HG03520 (cell line): ENCODE measurements around the gene TFEC.
A peak's percentile ranks its signal among the peaks of the same experiment; 100 is the strongest.
"Not testable (repeated sequence)": the region's sequence is repeated elsewhere in the genome, so short reads cannot be mapped to it uniquely, and the experiment has no call there.

Experiments used
- ATAC-seq: cut with Tn5 transposase; IDR thresholded peaks from one replicate; pipeline ENCODE4 v1.9.1; 2021; ENCODE audit warnings: mild to moderate bottlenecking, moderate library complexity; ENCODE audit not compliant: unreplicated experiment

Gene TFEC, protein sequence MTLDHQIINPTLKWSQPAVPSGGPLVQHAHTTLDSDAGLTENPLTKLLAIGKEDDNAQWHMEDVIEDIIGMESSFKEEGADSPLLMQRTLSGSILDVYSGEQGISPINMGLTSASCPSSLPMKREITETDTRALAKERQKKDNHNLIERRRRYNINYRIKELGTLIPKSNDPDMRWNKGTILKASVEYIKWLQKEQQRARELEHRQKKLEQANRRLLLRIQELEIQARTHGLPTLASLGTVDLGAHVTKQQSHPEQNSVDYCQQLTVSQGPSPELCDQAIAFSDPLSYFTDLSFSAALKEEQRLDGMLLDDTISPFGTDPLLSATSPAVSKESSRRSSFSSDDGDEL

DNA sequence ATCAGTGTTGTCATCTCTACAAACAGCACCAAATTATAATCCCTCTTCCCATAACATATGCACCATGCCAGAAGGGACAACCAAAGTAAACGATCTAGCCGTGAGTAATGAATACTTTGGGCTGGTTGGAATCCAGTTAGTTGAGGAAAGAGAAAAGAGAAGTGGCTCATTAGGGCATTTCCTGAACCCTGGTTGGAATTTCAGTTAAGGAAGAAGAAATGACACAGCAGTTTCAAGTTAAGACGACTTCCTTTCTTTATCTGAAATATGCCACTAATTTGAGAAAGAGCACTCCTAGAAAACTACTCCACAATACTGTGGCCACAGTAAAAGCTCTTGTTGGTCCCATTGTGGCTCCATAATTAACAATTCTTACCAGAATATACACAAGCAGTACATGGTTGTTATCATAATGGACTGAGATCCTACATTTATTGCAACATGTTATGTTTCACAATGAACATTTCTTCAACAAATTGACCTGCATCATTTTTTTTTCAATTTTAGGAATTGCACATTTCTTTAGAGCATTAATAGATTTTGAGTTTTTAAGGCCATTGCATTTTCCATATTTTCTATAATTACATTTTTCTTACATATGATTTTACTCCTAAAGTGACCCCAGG is at the start of gene TFEC:
TFEC (minus strand) TSS at position 113 of the 626 bp plus-strand sequence. CDS start 46,322 bp downstream, outside the sequence.
- no peak for ATAC-seq

DNA sequence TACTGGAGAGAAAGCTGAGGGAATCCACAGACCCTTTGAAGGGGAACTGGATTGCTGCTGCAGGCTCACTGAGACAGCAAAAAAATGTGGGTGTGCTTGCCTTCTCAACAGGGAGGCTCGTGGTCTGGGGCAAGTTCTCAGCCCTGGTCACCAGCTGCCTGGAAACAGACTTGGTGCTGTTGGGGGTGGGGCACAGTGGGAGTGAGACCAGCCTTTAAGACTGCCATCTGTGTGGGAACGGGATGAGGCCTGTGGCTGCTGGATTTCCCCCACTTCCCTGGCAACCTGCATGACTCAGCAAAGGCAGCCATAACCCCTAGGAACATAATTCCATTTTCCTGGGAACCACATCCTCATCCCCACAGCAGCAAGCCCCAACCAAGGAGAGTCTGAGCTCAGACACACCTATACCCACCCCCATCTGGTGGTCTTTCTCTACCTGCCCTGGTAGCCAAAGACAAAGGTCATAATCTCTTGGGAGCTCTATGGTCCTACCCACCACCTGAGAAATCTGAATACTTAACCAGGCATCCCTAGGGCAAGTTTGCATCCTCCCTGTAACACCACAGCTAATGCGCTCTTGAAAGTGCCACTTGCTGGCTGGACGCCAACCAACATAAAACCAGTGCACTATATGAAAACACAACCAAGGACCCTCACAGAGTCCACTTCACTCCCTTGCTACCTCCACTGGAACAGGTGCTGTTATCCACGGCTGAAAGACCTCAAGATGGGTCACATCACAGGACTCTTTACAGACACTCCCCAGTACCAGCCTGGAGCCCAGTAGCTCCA is 45.0 kb upstream of the TFEC start:
- ATAC-seq = no peak

DNA sequence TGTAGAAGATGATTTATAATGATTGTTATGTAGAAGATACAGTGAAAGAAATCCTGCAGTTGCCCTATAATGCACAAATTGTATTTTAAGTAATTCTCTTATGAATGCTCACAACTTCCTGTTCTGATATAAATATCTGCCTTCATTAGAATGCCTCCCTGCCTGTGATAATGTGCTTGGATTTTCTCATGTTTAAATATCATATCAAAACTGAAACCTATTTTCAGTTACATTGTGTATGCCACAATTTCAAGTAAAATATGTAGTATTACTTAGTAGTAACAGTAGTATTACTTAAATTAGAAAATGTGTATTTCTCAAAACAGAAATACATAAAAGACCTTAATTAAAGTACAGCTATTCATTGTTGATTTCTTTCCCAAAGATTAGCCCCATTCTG is 41.1 kb upstream of the TFEC start:
- ATAC-seq = no peak

DNA sequence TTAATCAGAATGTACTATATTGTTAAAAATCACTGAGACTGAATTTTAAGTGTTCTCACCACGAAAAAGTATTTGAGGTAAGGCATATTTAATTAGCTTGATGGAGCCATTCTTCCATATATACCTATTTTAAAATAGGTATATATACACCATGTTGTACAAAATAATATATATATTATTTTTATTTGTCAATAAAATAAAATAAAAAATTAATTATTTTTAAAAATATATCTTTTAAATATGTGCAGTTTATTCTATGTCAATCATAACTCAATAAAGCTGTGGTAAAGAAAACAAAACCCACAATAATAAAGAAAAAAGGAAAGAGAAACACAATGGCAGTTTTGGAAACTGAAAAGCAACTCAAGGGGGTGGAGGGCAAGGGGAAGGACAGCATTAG is 33.6 kb upstream of the TFEC start:
- no peak for ATAC-seq

DNA sequence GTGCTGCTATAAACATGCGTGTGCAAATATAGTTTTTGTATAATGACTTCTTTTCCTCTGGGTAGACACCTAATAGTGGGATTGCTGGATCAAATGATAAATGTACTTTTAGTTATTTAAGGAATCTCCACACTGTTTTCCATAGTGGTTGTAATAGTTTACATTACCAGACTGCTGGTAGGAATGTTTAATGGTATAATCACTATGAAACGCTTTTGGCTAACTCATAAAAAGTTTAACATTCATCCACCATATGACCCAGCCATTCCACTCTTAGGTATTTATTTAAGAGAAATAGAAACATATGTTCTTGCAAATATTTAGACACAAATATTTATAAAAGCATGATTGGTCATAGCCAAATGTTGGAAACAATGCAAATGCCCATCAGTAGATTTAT is 32.1 kb upstream of the TFEC start:
- no peak for ATAC-seq

DNA sequence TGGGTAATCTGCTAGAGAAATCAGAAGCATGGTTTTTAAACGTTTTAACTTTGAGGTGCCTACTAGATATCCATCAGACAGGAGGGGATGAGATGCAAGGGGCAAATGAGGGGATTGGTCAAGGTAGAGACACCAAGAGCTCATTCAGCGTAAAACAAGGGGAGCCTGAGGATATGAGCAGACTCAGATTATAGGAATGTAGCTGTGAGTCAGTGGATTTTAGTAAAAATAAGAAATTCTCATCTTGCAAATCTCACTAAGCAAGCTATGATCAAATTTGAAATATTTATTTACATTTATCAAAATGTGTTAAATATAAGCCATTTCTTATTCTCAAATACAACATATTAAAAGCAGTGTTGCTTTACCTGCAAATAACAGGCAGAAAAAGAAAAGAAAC is 21.4 kb upstream of the TFEC start:
- no peak for ATAC-seq

DNA sequence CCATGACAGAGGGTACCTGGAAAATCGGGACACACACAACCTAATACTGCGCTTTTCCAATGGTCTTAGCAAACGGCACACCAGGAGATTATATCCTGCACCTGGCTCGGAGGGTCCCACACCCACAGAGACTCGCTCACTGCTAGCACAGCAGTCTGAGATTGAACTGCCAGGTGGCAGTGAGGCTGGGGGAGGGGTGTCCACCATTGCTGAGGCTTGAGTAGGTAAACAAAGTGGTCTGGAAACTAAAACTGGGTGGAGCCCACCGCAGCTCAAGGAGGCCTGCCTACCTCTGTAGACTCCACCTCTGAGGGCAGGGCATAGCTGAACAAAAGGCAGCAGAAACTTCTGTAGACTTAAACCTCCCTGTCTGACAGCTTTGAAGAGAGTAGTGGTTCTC is 16.7 kb upstream of the TFEC start:
- not testable (repeated sequence) for ATAC-seq

DNA sequence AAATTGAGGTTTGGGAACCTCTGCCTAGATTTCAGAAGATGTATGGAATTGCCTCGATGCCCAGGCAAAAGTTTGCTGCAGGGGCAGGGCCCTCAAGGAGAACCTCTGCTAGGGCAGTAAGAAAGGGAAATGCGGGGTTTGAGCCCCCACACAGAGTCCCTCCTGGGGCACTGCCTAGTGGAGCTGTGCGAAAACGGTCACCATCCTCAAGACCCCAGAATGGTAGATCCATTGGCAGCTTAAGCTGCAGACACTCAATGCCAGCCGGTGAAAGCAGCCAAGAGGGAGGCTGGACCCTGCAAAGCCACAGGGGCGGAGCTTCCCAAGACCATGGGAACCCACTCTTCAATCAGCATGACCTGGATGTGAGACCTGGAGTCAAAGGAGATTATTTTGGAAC is 15.0 kb upstream of the TFEC start:
- ATAC-seq = no peak

DNA sequence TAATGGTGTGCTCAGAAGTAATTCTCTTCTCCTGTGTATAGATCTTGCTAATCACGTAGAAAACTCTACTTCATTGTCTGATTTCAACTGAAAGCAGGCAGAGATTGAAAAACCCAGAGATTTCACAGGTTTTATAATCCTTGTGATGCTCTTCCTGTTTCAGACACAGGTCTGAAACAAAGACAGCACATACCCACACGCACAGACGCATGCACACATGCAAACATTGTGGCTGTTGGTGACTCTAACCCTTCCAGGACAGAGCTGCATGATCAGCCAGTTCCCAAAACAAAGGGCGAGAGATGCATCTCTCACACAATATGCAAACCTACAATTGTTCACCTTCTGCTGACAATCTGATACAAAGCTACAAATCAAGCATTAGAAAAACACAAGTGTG is 11.1 kb upstream of the TFEC start:
- ATAC-seq = peak; percentile 98

DNA sequence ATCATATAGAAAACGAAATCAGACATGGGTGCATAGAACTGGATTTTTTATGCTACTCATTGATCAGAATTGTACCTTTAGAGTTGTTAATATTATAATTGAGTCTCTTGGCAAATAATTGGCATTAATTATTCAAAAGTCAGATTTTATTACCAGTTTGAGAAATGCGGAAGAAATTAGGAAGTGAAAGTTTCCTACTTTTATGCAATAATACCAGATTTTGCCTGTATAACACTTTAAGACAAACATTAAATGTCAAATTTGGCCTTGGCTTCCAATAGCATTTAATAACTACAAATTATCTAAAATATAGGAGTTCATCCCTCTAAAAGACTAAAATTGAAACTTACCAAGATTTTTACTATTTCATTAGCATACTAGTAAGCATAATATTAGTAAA is 6.8 kb upstream of the TFEC start:
- no peak for ATAC-seq

DNA sequence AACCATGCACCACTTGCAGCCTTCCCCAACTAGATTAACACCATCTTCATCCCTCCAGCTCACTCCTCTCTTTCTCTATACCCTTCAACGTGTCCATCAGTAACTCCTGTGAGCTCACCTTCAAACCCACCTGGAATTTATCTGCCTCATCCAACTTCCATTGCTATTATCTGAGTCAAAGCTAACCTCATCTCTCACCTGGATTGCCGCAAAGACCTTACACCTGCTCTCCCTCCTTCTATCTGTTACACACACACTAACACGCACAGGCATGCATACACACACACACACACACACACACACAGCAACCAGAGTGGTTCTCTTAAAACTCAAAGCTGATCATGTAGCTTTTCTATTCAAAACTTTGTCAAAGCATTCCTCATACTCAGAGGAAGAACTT is 3.8 kb upstream of the TFEC start:
- ATAC-seq = no peak

DNA sequence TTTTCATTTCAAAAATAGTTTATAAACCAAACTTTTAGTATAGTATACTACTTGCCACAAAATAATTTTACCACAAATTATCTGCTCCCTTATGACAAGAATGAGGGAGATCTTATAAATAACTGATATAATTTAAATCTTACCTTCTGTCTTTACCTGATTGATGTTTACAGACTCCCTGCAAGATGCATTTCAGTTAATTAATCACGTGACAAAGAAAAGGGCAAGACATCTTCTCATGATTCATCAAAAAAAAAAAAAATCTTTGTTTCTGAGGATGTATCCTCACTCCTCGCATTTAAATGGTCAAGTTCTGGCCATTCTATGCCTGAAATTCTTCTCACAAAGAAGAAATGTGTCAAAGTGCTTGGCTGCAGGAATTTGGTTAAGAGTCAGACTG is 2.3 kb upstream of the TFEC start:
- no peak for ATAC-seq

DNA sequence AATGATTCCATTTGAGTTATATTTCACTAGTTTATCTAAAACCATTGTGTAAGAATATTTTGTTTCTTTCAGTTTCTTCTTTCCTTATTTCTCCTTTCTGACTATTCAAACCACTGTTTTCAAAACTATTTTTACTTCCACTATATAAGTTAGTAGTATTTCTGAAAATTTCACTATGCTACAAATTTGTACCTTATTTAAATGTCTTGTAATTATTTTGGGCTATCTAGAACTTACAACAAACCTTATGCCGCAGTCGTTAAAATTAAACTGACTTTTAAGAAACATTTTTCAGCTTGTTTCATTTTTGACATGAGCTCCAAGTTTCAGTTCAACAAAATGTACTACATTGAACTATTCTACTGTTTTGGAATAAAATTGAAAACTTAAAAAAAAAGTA is 1.8 kb downstream of the TFEC start:
- ATAC-seq = peak; percentile 57

DNA sequence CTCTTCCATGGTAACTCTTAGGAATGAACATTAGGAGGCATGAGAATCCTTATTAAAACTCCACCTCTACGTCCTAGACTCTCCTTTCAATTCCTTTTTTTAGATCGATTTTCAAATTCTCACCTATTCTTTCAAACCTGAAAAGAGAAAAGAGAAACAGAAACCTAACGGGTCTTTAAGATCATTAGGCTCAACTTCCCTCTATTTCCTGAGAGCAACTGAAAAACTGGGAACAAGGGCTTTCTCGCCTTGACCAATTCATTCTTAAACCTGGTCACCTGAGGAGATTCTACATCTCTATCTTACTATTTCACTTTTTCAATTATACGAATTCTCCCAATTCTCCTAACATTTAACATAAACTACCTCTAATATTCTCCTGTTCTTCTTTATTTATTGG is 2.8 kb downstream of the TFEC start:
- no peak for ATAC-seq

DNA sequence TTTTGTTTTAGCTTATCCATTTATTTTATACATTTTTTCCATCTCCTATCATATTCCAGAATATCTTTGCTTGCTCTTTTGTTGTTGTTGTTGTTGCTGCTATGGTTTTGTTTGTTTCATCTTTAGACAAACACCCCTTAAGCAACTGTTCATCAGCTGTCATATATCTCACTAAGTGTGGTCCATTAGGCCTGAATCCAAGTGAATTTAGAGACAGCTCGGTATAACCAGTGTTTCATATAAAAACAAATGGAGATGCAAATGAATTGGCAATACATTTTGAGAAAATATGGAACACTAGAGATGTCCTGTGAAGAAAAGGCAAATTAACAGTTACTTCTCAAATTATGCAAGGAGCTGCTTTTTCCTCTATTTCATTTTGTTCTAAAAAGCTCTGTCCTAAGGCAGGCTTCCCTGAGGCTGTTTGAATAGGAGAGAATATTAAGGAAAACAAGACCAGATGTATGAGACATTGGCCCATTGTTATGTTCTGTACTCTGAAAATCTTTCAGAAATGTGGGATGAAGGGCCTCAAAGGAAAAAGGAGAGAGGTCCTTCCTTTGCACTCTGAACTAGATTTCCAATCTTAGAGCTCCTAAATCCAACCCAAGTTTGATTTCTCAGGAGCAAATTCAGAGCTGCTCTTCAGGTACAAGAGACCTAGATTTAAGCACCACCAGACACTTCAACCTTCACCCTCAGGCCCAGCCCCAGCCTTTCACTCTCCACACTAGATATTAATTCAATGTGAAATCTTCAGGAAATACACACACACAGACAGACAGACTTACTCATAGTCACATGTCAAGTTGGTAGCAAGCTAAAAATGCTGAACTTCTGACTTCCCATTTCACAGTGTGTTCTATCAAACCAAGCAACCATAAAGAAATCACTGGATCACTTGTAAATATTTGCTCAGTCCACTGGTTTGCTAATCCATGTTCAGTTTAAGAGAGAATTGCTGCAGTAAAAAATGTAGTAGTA is 5.4 kb downstream of the TFEC start:
- ATAC-seq = no peak

DNA sequence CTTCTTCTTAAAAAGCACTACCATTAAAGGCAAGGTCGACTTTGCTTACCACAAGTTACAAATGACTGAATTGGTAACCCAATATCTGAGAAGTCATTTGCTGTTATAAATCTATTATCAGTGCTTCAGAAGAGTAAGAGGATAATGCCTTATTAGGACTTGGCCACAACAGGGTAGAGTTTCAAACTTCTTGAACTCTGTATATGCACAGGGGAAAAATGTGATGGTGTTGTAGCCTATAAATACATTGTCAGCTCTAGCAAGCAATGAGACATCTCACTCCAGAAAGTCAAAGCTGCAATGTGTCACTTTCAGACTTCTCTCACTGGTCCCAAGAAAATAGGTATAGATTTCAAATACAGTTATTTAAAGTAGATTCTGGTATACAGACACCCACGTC is 9.3 kb downstream of the TFEC start:
- peak; percentile 70 for ATAC-seq

DNA sequence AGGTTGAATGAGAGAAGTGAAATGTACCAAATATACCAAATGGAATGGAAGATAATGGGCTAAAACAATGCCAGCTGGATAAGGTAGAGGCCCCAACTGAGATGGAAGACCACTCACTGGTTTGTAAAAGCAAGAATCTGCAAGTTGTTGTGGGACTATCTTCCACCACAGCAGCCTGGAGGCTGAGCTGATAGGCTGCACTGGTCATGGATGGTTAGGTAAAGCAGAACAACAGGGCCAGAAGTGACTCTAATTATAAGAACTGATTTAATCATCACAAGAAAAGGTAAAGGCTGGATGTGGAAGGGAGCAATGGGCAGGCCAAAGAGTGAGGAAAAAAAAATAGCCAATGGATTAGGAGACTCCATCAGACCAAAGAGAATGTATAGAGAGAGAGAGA is 11.8 kb downstream of the TFEC start:
- ATAC-seq = no peak

DNA sequence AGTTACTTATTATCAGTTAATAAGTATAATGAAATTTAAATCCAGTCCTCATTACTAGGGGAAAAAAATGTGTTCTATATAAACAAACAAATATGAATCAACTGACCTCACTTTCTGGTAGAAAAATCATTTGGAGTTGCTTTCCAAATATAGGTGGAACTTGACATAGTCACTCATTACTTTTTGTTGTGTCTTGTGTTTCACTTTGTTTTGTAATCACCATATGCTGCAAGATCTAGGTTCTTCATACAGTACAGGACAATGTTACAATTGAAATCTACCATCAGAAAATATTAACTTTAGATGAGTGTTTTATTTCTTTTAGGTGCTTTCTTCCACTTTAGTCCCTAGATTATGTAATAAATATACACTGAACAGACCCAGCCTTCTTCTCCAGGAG is 16.9 kb downstream of the TFEC start:
- ATAC-seq = no peak

DNA sequence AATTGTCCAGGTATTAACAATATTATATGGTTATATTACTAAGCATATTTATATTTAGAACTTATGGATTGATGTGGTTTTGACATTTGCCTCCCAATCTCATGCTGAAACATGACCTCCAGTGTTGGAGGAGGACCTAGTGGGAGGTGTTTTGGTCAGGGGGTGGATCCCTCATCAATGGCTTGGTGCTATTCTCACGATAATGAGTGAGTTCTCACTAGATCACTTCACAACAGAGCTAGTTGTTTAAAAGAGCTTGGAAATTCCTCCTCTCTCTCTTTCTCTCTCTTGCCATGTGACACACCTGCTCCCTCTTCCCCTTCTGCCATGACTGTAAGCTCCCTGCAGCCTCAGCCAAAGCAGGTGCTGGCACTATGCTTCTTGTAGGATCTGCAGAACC is 19.0 kb downstream of the TFEC start:
- ATAC-seq = no peak

DNA sequence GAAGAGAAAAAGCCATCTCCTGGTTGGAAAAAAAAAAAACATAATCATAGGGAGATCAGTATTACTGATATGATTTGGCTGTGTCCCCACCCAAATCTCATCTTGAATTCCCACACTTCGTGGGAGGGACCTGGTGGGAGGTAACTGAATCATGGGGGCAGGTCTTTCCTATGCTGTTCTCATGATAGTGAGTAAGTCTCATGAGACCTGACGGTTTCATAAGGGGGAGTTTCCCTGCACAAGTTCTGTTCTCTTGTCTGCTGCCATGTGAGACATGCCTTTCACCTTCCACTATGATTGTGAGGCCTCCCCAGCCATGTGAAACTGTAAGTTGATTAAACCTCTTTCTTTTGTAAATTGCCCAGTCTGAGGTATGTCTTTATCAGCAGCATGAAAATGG is 25.8 kb downstream of the TFEC start:
- not testable (repeated sequence) for ATAC-seq

DNA sequence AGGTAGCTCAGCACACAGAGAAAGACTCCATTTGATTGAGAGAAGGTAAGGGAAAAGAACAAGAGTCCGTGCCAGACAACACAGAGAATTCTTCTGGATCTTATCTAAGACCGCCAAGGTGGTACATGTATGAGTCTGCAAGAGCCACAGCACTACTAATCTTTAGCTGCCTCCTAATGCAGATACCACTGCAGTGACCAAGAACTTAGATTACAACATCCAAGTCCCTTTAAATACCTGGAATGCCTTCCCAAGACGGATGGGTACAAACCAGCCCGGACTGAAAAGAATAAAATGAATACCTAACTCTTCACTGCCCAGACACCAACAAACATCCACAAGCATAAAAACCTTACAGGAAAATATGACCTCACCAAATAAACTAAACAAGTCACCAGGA is 33.3 kb downstream of the TFEC start:
- ATAC-seq = no peak
